GM19239 (cell line): ENCODE measurements around the gene CLNK.

Experiments used
- DNase-seq: peaks from one replicate; pipeline ENCODE4 v3.0.0; 2011; ENCODE audit warnings: low spot score; ENCODE audit not compliant: insufficient read length
- FAIRE-seq: peaks from 2 replicates; lab custom pipeline; 2011; peaks lifted over from hg19 to GRCh38; lab: Jason Lieb, UNC

Gene CLNK

DNA sequence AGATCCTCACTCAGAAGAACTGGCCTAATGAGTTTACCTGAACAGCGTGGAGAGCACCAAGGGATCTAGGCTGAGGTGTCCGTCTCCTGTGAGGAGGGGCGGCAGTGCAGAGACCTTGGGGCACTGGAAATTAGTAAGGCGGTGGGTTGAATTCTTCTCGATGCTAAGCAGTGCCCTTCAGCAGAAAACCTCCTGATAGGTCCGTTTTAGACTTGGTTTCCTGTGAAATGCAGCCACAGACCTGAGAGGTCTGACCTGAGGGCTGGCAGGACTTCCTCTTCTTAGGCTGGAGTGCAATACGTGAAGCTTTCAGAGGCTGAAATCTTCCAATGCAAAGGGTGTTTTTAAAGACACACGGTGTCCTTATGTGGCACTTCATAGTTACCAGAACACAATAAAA lies at the start of gene CLNK:
CLNK (minus strand) TSS at position 138 of the 400 bp plus-strand sequence. CDS start 16,899 bp downstream, outside the sequence.
- FAIRE-seq: peak; percentile 100
- peak; percentile 20 for DNase-seq

DNA sequence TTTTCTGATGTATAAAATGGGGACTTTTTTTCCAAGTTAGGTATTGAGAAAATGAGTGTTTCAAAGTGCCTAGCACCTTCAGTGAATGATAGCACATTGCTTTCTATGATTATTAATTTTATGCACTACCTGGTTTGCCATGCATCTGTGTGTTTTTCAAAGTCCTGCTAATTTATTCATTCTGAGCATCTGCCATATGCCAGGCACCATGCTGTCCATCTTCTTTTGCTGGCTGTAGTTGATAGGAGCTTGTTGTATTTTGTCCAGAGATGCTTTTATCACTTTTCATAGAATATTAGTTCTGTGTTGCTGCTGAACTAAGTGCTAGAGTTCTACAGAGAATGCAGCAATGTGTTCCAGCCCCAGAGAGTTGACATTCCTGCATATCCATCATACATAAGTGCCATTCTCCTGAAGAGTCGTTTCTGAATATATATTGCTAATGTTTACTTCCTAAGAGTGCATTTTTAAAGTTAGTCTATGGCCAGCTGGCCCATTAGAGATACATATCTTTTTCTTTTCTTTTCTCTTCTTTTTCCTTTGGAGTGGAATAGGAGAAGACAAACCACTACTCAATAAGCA lies 49.0 kb upstream of the CLNK start:
- no peak for FAIRE-seq
- no peak for DNase-seq

GRCh38 chr4:10732914-10733415 lies 48.4 kb upstream of the CLNK start:
- FAIRE-seq: peak; percentile 76
- no peak for DNase-seq

DNA sequence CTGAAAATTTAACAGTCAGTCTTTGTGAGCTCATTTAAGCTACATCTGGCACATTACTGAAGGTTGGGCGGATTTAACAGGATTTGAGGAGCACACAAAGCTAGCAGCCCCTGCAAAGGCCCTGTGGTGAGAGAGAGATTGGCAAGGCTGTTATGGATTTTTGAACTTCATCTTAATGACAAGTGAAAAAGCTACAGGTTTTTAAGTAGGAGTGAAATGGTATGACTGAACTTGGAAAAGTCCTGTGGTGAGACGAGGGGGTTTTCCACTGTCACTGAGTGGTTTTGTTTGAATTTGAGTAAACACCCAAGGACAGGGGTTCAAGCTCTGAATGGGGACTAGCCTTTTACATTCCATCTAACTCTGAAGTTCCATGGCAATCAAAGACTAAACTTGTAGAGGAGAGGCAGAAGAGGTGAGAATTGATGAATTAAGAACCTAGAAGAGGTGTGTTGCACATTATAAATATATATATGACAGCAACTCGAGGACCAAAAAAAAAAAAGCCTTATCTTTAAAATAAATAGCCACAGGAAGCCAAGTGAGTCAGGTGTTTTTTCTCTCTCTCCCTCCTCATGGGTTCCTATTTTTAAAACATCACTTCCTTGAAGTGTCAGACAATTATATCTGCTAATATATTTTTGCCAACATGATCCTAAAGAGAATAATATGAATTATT lies 47.8 kb upstream of the CLNK start:
- FAIRE-seq: peak; percentile 26
- no peak for DNase-seq

GRCh38 chr4:10731690-10732089 lies 47.1 kb upstream of the CLNK start:
- FAIRE-seq (peak; percentile 95), DNase-seq (no peak)

- FAIRE-seq: no peak
- DNase-seq: no peak
Observed at GRCh38 chr4:10731162-10731561, 46.6 kb upstream of the CLNK start.

- FAIRE-seq (no peak), DNase-seq (no peak)
Observed at GRCh38 chr4:10730590-10730989, 46.0 kb upstream of the CLNK start.

GRCh38 chr4:10730019-10730418 lies 45.5 kb upstream of the CLNK start:
- FAIRE-seq: no peak
- no peak for DNase-seq

- DNase-seq: no peak
- FAIRE-seq: peak; percentile 79
Observed at GRCh38 chr4:10729366-10729765, 44.8 kb upstream of the CLNK start.

DNA sequence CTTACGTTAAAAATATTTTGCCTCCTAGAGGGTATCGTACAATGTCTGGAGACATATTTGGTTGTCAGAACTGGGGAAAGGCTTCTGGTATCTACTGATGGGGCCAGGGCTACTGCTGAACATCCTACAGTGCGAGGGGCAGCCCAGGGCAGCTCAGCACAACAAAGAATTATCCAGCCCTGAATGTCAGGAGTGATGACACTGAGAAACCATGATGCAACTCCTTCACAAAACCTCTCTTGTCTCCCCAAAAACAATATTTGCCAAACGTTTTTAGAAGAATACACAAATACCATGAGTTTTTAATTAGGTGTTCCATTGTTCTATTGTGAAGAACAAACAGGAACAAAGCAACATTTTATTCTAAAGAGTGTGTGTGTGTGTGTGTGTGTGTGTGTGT lies 43.4 kb upstream of the CLNK start:
- FAIRE-seq (no peak), DNase-seq (no peak)

DNA sequence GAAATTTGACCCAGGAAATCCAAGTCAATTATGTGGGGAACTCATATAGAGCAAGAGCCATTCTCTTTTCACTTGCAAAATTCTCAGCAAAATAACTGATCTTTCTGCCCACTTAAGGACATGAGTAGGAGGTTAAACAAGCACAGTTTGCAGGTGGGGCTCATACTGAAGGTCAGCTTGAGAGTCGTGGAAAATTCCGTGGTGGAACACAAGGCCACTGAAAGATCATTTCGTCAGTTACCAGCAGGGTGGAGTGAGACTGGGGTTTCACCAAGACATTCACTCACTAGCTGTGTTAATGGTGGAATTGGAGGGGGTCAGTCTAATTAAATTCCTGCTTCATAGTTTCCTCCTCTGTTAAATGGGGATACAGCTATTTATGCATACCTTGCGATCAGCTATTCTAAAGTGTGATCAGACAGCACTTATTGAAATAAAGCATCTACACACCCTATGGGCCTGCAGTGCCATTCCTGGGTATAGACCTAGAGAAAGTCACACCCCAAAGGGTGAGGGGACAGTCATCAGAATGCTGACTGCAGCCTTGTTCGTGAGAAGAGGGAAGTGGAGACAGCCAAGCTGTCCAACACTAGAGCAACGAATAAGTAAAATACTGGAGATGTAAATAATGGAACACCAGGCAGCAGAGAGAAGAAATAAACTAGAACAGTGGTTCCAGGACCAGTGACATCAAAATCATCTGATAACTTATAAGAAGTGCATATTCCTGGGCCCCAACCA lies 42.7 kb upstream of the CLNK start:
- FAIRE-seq (peak; percentile 89), DNase-seq (no peak)

DNA sequence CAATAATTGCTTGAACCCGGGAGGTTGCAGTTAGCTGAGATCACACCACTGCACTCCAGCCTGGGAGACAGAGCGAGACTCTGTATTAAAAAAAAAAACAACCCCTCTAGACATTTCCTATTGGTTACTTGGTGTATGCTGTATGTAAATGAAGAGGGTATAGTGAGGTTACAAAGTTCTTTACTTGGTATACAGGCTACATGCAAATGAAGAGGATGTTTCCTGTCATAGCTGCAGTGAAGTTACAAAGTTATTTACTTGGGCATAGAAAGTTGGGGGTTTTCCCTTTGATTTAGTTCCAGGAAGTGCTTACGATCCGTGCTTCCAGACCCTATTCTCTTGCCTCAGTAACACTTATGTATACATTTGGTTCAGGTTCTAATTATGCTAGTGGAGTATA lies 38.4 kb upstream of the CLNK start:
- peak; percentile 85 for FAIRE-seq

DNA sequence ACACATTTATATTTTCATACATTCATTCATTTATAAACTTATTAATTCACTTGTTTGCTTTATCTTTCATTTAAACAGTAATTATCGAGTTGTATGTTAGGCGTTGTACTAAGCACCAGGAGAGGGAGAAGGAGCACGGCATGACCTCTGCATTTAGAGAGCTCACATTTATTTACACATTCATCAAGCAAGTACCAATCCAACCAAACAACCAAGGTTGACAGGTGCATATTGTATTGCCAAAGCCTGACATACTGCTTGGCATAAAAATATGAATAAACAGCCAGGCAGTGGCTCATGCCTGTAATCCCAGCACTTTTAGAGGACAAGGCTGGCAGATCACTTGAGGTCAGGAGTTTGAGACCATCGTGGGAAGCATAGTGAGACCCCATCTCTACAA lies 37.0 kb upstream of the CLNK start:
- FAIRE-seq (peak; percentile 23), DNase-seq (no peak)

More for the DNA sequence above, 38.4 kb upstream of the CLNK start:
- no peak for DNase-seq

DNA sequence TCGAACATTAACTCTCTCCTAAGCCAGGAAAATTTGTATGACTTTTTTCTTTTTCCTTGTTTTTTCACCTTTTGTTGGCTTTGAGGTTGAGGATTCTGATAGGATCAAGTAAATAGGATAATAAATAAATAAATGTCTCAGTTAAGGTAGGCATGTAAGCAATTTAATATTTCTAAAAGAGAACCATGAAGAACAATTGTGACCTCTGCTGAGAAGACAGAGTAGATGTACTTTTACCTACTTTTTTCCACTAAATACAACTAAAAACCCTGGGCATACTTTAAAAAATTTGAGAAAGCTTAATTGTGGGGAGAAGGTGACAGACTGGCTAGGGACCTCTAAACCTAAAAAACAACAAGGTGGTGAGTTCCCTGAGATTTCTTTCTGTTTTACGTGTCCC lies 31.6 kb upstream of the CLNK start:
- DNase-seq (no peak), FAIRE-seq (no peak)

DNA sequence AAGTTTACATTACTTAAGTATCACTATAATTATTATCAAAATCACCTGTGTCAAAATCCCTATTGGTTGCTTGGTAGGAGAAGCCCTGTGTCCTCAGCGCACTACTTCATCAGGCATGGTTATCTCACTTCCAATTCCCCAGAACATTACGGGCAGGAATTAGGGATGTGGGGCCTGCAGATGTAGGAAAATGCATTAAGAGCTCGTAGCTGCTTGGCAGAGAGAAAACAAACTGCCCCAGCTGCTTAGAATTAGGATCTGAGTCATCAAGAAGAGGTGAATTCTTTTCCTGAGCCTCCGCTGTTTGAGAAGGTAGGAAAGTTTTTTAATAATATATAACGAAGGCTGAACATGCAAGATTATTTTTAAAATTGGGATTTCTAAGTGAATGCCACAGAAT lies 31.1 kb upstream of the CLNK start:
- FAIRE-seq (no peak), DNase-seq (no peak)

DNA sequence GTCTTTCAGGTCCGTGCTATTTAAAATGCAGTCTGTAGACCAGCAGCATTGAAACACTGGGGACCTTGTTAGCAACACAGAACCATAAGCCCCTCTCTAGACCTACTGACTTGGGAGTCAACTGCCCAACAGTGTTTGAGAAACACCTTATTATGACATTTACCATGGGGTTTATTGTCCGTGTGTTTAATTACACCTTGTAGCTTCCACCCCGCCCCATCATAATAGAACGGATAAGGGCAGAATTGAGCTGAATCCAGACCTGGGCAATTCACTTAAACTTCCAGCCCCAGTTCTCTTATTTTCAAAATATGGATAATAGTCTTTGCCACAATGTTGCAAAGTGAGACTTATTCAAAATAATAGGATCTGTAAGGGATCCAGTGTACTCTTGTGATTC lies 30.6 kb upstream of the CLNK start:
- peak; percentile 49 for FAIRE-seq

GRCh38 chr4:10713591-10713990 lies 29.0 kb upstream of the CLNK start:
- DNase-seq: no peak
- FAIRE-seq: no peak

More for the DNA sequence above, 30.6 kb upstream of the CLNK start:
- DNase-seq: no peak

- no peak for FAIRE-seq
- DNase-seq: no peak
Observed at GRCh38 chr4:10706236-10706635, 21.7 kb upstream of the CLNK start.

- FAIRE-seq: no peak
- no peak for DNase-seq
Observed at GRCh38 chr4:10704430-10704810, 19.9 kb upstream of the CLNK start.

- FAIRE-seq (no peak), DNase-seq (no peak)
Observed at GRCh38 chr4:10703766-10704429, 19.3 kb upstream of the CLNK start.

- DNase-seq (no peak), FAIRE-seq (no peak)
Observed at GRCh38 chr4:10703156-10703555, 18.6 kb upstream of the CLNK start.
